Measurements from ENCODE around the gene PLAC9.

PLAC9 gene

GRCh38 chr10:80161321-80162083, 29.0 kb downstream of the PLAC9 start:
- no peak for DNase-seq

GRCh38 chr10:80163741-80164341, 31.3 kb downstream of the PLAC9 start:
- no peak for DNase-seq

- no peak for DNase-seq
Observed at GRCh38 chr10:80164596-80164995, 32.1 kb downstream of the PLAC9 start.

DNA sequence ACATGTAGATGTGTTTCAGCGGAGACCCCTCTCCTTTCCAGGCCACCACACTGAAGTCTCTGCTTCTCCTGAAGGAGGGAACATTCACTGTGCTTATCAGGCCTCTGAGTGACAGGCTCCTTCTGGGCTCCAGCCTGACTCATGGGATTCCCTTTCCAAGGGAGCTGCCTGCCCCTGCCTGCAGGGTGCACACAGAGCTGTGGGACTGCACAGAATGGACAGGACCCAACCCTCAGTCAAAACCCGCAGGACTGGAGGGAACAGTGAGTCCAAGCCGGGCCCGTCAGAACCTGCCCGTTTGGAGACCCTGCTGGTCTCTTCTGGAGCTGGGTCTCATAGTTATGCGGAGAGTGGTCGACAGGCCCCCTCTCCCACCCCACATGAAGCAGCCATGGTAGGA, 32.6 kb downstream of the PLAC9 start:
- DNase-seq, result no peak

- DNase-seq, result no peak
Observed at GRCh38 chr10:80166581-80167470, 34.3 kb downstream of the PLAC9 start.

DNA sequence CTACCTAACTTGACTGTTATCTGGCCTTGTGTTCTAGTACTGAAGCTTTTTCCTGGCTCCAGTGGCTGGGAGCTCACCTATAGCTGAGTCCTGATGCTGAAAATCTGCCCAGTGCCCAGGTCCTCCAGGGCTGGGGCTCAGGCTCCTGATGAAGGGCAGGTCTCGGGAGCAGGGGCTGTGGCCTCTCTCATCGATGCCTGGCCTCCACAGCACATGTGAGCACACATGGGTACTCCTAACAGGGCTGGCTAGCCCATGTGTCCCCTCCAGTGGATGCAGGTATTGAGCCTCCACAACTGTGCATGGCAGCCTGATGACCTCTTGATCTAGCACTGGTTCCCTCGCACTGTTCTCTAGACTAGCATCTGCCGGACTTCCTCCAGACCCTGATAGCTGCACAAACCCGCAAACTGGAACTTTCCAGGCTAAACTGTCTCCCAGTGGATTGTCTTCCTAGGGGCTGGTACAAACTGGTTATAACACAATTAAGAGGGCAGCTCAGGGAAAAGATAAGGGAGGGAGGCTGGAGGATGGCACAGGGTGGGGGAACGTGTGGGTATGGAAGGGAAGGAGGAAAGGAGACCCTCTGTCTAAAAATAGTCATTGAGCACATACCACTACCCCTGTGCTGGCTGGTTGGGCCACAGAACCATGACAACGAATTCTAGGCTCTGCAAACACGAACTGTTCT, 35.1 kb downstream of the PLAC9 start:
- DNase-seq, result no peak

DNA sequence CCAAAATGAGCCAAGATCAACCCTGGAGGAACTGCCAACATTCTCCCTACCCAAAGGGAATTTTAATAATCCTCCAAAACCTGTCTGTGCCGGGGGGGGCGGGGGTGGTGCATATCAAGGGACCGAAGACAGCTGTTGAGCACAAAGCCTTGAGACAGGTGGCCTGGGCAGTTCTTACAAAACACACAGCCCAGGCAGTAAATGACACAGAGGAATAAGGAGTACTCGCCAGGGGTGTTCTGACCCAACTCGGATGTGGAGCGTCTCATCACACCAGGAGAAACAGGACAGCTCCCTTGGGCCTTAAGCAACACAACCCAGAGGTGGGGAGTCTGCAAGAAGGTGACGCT, 35.6 kb downstream of the PLAC9 start:
- DNase-seq, result no peak

GRCh38 chr10:80168679-80169380, 36.3 kb downstream of the PLAC9 start:
- DNase-seq, result no peak

- no peak for DNase-seq
Observed at GRCh38 chr10:80170026-80170425, 37.5 kb downstream of the PLAC9 start.

DNA sequence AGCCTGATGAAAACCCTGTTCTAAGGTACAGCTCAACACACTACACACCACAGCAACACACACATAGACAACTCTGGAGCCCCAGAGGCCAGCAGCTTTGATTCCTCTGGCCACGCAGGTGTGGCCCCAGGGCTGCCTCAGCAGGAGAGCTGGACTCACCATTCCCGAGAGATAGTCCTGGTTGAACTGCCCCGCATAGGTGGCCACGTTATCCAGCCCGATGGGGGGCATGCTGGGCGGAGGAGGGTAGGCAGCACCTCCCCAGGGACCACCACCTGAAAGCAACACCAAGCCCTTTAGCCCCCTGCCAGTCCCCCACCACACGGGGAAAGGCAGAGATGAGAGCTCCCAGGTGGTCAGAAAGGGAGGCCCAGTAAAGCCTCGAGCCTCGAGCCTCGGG, 38.1 kb downstream of the PLAC9 start:
- DNase-seq, result no peak

GRCh38 chr10:80171248-80171660, 38.7 kb downstream of the PLAC9 start:
- no peak for DNase-seq

GRCh38 chr10:80172896-80173295, 40.4 kb downstream of the PLAC9 start:
- DNase-seq, result no peak

- DNase-seq, result no peak
Observed at GRCh38 chr10:80173466-80173865, 40.9 kb downstream of the PLAC9 start.

DNA sequence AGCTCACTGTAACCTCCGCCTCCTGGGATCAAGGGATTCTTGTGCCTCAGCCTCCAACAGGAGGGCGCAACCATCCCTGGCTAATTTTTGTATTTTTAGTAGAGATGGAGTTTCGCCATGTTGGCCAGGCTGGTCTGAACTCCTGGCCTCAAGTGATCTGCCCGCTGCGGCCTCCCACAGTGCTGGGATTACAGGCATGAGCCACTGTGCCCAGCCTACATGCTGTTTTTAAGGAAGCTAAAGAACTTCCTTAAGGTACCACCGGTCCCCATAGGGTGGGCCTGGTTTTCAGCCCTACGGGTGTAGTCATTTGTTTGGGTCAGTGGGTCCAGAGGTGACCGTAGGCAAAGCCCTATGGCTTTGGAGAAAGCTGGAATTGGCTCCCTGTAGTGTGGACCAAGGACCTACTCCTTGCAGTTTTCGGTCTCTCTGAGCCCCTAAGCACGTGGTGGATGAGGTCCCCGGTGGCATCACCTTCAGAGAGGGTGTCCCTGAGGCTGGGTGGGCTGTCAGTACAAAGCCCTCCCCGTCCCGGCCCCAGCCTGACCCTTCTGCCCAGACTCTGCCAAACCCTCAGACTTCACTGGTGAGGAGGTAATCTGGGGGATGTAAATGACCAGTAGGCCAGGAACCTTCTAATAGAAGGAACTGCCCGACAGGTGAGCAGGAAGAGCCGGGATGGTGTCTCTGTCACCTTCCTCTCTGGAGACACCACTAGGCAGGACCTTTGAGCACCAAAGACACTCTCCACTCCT, 42.3 kb downstream of the PLAC9 start:
- DNase-seq, result no peak

DNA sequence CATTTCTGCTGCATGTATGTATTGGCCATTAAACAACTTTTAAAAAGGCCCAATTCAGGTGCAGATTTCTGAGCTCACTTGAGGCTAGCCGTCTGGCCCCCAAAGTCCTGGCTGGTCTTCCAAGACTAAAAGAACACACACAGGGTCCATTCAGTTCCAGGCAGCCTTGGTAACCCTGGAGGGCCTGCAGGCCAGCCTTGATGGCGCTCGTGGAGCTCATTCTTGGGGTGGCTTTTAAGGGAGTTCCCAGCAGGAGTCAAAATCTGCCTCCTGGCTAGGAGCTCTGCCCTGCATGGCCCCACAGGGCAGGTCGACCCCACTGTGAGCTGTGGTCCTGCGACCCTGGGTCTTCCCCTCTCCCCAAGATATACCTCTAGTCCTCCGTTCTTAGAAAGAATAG, 44.0 kb downstream of the PLAC9 start:
- no peak for DNase-seq

- no peak for DNase-seq
Observed at GRCh38 chr10:80177781-80178636, 45.5 kb downstream of the PLAC9 start.

DNA sequence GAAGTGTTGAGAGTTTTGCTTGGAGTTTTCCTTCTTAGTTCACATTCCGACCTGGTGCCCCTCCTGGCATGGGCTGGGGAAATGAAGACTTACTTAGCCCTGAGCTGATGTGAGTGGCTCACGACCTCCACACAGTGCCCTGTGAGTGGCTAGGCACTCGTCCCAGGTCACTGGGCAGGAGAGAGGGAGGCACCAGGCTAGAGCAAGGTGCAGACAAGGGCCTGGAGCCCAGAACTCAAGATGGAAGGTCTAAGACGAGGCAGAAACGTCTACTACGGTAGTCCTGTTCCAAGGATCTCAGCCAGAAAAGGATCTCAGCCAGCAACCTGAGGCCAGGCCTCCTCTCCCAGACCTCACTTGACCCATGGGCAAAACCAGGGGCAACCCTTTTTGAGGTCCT, 50.5 kb downstream of the PLAC9 start:
- DNase-seq, result no peak

GRCh38 chr10:80183436-80183835, 50.9 kb downstream of the PLAC9 start:
- no peak for DNase-seq

GRCh38 chr10:80184291-80184690, 51.8 kb downstream of the PLAC9 start:
- no peak for DNase-seq

GRCh38 chr10:80185578-80186299, 53.2 kb downstream of the PLAC9 start:
- no peak for DNase-seq
